Measurements from ENCODE around the gene CAV1. TPM values are rescaled to one million over a fixed set of nuclear protein-coding genes. Genes with fewer than 3 reads are reported as not detected.
A peak's percentile ranks its signal among the peaks of the same experiment; 100 is the strongest.

CAV1 gene
- total and polyA plus RNA-seq, 7 donors: 57.6 to 120 (median 68.1) TPM

DNA sequence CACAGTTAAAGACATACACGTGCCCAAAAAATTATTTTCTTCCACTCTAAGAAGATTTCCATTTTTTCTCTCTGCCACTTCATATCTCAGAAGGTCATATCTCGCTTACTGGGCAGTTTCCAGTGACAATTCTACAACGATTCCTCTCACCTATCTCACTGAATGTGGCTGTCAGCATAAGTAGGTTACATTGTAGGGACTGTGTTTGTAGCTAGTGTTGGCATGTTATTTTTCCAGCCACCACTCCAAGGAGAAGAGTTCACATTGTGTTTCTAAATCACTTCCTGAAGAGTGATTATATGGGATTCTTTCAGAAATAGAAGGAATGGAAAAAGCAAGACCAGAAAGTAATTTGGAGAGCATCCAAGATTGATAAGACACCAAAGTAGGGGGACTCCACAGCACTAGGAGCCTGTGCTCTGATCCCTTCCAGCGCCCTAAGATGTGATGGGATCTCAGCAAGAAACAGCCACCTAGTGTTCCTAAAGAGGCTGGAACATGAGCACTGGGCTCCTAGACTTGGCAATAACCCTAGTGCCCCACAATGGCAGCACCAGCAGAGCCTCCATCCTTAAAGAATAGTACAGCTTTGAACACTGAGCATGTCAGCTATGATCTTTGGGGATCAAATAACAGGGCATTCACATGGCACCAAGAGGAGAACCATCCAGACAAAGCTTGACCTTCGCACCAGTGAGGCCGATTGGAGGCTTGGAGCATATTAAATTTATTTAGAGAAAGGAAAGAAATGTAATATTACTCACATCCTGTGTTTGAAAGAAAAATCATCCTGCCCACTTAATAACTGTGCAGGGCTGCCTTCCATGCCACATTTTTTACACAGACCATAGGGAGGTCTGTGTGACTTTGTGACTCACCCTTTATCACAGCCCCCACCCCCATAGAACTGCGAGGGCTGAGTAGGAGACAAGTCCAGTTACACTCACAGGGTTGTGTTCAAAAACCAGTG lies 51.8 kb downstream of the CAV1 start:
- 67 to 72% (median 68%) methylated on average over 7 of the region's 7 CpGs for WGBS, 3 donors
- Histone ChIP-seq H3K27ac (peak overlapping the region; percentile 47), H3K4me3 (no peak overlapping the region), H3K4me1 (peaks cover 14% of the 10 kb centered on the region), H3K27me3 (ENCODE audit: insufficient read depth in 3 of 3, low read length in 2 of 3) (no peaks in the 10 kb centered on the region), H3K36me3 (ENCODE audit: insufficient read depth in 1 of 2, low read depth in 1 of 2) (no peaks in the 10 kb centered on the region), H3K9me3 (no peaks in the 10 kb centered on the region)
- ATAC-seq: peak in 2 of 4 donors; percentile 50 to 66
- TF ChIP-seq, protein P1, sequence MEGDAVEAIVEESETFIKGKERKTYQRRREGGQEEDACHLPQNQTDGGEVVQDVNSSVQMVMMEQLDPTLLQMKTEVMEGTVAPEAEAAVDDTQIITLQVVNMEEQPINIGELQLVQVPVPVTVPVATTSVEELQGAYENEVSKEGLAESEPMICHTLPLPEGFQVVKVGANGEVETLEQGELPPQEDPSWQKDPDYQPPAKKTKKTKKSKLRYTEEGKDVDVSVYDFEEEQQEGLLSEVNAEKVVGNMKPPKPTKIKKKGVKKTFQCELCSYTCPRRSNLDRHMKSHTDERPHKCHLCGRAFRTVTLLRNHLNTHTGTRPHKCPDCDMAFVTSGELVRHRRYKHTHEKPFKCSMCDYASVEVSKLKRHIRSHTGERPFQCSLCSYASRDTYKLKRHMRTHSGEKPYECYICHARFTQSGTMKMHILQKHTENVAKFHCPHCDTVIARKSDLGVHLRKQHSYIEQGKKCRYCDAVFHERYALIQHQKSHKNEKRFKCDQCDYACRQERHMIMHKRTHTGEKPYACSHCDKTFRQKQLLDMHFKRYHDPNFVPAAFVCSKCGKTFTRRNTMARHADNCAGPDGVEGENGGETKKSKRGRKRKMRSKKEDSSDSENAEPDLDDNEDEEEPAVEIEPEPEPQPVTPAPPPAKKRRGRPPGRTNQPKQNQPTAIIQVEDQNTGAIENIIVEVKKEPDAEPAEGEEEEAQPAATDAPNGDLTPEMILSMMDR (IDR thresholded peaks at IDR 0.05): no peak
- DNase-seq: no peak
- intact Hi-C loops (cut with DNase I): no loop called here

- TF ChIP-seq, protein P1 (IDR thresholded peaks at IDR 0.05): no peak
- ATAC-seq (no peak), DNase-seq (no peak)
- H3K36me3 ChIP-seq (ENCODE audit: insufficient read depth in 1 of 2, low read depth in 1 of 2): no peaks in the 10 kb centered on the region
- H3K27me3 ChIP-seq (ENCODE audit: insufficient read depth in 3 of 3, low read length in 2 of 3): no peaks in the 10 kb centered on the region
- intact Hi-C loops (cut with DNase I): no loop called here
- no peak overlapping the region for H3K4me3 ChIP-seq
- H3K9me3 ChIP-seq: no peaks in the 10 kb centered on the region
- 47 to 63% (median 53%) methylated on average over 6 of the region's 6 CpGs for WGBS, 3 donors
- peaks cover 14% of the 10 kb centered on the region for H3K4me1 ChIP-seq
- no peak overlapping the region for H3K27ac ChIP-seq
Observed at GRCh38 chr7:116577320-116577871, 52.6 kb downstream of the CAV1 start.

DNA sequence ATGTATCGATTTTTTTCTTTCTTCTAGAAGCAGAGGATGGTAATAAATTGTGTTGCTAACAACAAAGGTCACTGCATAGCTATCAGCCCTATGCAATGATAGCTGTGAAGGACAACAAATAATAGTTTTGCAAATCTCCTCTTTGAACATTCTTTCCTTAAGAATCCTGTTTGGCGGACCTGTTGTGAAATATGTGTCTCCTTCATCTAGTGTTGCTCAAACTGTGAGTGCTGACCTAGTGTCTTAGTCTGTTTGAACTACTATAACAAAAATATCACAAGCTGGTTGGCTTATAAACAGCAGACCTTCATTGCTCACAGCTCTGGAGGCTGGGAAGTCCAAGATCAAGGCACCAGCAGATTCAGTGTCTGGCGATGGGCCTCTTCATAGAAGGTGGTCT lies 53.7 kb downstream of the CAV1 start:
- H3K27ac ChIP-seq: no peak overlapping the region
- intact Hi-C loops (cut with DNase I): no loop called here
- WGBS, 3 donors: 95 to 98% (median 98%) methylated on average over 3 of the region's 3 CpGs
- H3K27me3 ChIP-seq (ENCODE audit: insufficient read depth in 3 of 3, low read length in 2 of 3): no peaks in the 10 kb centered on the region
- DNase-seq (no peak), ATAC-seq (no peak)
- H3K4me3 ChIP-seq: no peak overlapping the region
- peaks cover 11% of the 10 kb centered on the region for H3K4me1 ChIP-seq
- TF ChIP-seq, protein P1 (IDR thresholded peaks at IDR 0.05): no peak
- no peaks in the 10 kb centered on the region for H3K36me3 ChIP-seq (ENCODE audit: insufficient read depth in 1 of 2, low read depth in 1 of 2)
- no peaks in the 10 kb centered on the region for H3K9me3 ChIP-seq

DNA sequence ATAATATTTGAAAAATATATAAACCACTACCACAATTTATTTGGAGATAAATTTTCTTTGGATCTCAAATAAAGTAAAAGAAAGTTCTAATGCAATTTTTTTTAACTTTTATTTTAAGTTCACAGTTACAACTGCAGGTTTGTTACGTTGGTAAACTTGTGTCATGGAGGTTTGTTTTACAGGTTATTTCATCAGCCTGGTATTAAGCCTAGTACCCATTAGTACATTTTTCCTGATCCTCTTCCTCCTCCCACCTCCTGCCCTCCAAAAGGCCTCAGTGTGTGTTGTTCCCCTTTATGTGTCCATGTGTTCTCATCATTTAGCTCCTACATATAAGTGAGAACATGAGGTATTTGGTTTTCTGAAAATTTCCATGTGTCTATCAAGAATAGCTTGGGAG lies 54.5 kb downstream of the CAV1 start:
- TF ChIP-seq, protein P1 (IDR thresholded peaks at IDR 0.05): no peak
- Histone ChIP-seq H3K27ac (no peak overlapping the region), H3K4me3 (no peak overlapping the region), H3K36me3 (ENCODE audit: insufficient read depth in 1 of 2, low read depth in 1 of 2) (no peaks in the 10 kb centered on the region), H3K9me3 (no peaks in the 10 kb centered on the region), H3K4me1 (peaks cover 3% of the 10 kb centered on the region), H3K27me3 (ENCODE audit: insufficient read depth in 3 of 3, low read length in 2 of 3) (no peaks in the 10 kb centered on the region)
- ATAC-seq: no peak
- WGBS, 3 donors: 88 to 97% (median 90%) methylated on average over 1 of the region's 1 CpG
- intact Hi-C loops (cut with DNase I): no loop called here
- DNase-seq: no peak

All from psoas muscle (tissue), 8 donors.